H9 (cell line): ENCODE measurements around the gene VPS54. TPM values are rescaled to one million over a fixed set of nuclear protein-coding genes. Genes with fewer than 3 reads are reported as not detected.
A peak's percentile ranks its signal among the peaks of the same experiment; 100 is the strongest.

Experiments used
- DNase-seq: peaks from one replicate; pipeline ENCODE4 v3.0.0-alpha.2; 2017
- H2AFZ ChIP-seq: one replicate; pipeline ENCODE4 v1.6.1; 2013; ENCODE audit warnings: mild to moderate bottlenecking, low read length, control low read depth, moderate library complexity
- H2AK5ac ChIP-seq: 2 replicates; pipeline ENCODE4 v1.6.1; 2013; ENCODE audit warnings: low read length, control low read depth, mixed read lengths; ENCODE audit not compliant: insufficient read length
- H2BK120ac ChIP-seq: one replicate; pipeline ENCODE4 v1.6.1; 2013; ENCODE audit warnings: low read depth, mild to moderate bottlenecking, low read length, control low read depth, inconsistent platforms; ENCODE audit not compliant: poor library complexity, severe bottlenecking
- H2BK12ac ChIP-seq: 2 replicates; pipeline ENCODE4 v1.6.1; 2013; ENCODE audit warnings: low read length, control low read depth, mixed read lengths, low read depth; ENCODE audit not compliant: insufficient read length
- H2BK15ac ChIP-seq: 2 replicates; pipeline ENCODE4 v1.6.1; 2013; ENCODE audit warnings: low read depth, low read length, control low read depth
- H2BK20ac ChIP-seq: one replicate; pipeline ENCODE4 v1.6.1; 2013; ENCODE audit warnings: low read depth, mild to moderate bottlenecking, low read length, control low read depth, inconsistent platforms; ENCODE audit not compliant: poor library complexity, severe bottlenecking
- H2BK5ac ChIP-seq: 2 replicates; pipeline ENCODE4 v1.6.1; 2013; ENCODE audit warnings: low read length, control low read depth, mixed read lengths; ENCODE audit not compliant: insufficient read length
- H3K14ac ChIP-seq: 2 replicates; pipeline ENCODE4 v1.6.1; 2013; ENCODE audit warnings: low read length, control low read depth; ENCODE audit not compliant: insufficient read depth
- H3K18ac ChIP-seq: 2 replicates; pipeline ENCODE4 v1.6.1; 2013; ENCODE audit warnings: low read depth, mild to moderate bottlenecking, mixed read lengths, low read length, control low read depth; ENCODE audit not compliant: insufficient read length
- H3K23ac ChIP-seq: 2 replicates; pipeline ENCODE4 v1.6.1; 2013; ENCODE audit warnings: low read length, control low read depth, mixed read lengths, low read depth; ENCODE audit not compliant: insufficient read length
- H3K23me2 ChIP-seq: 2 replicates; pipeline ENCODE4 v1.6.1; 2013; ENCODE audit warnings: low read depth, mild to moderate bottlenecking, mixed read lengths, low read length, control low read depth; ENCODE audit not compliant: insufficient read length, poor library complexity, severe bottlenecking
- H3K27ac ChIP-seq: 2 replicates; pipeline ENCODE4 v1.5.1; 2013; ENCODE audit warnings: low read length, control low read depth, mixed read lengths, low read depth; ENCODE audit not compliant: insufficient read length
- H3K27me3 ChIP-seq: 2 replicates; pipeline ENCODE4 v1.6.1; 2013; ENCODE audit warnings: low read length, control low read depth, inconsistent platforms; ENCODE audit not compliant: insufficient read depth
- H3K4ac ChIP-seq: 2 replicates; pipeline ENCODE4 v1.6.1; 2013; ENCODE audit warnings: low read depth, mild to moderate bottlenecking, control low read depth, inconsistent platforms, low read length, moderate library complexity
- H3K4me1 ChIP-seq: 2 replicates; pipeline ENCODE4 v1.6.1; 2013; ENCODE audit warnings: low read length, control low read depth, inconsistent platforms; ENCODE audit not compliant: insufficient read depth
- H3K4me2 ChIP-seq: 2 replicates; pipeline ENCODE4 v1.6.1; 2013; ENCODE audit warnings: low read length, control low read depth, mixed read lengths; ENCODE audit not compliant: insufficient read length, insufficient read depth
- H3K56ac ChIP-seq: 2 replicates; pipeline ENCODE4 v1.6.1; 2013; ENCODE audit warnings: low read depth, mild to moderate bottlenecking, mixed read lengths, low read length, control low read depth; ENCODE audit not compliant: insufficient read length
- H3K79me1 ChIP-seq: 2 replicates; pipeline ENCODE4 v1.6.1; 2013; ENCODE audit warnings: low read depth, mild to moderate bottlenecking, moderate library complexity, low read length, control low read depth, inconsistent platforms; ENCODE audit not compliant: insufficient read depth, poor library complexity, severe bottlenecking
- H3K79me2 ChIP-seq: 2 replicates; pipeline ENCODE4 v1.6.1; 2013; ENCODE audit warnings: low read length, control low read depth, inconsistent platforms; ENCODE audit not compliant: insufficient read depth
- H3K9ac ChIP-seq: 2 replicates; pipeline ENCODE4 v1.6.1; 2013; ENCODE audit warnings: low read length, control low read depth, mixed read lengths; ENCODE audit not compliant: insufficient read length; ENCODE audit errors: extremely low read depth
- H3K9me3 ChIP-seq: one replicate; pipeline ENCODE4 v1.6.1; 2013; ENCODE audit warnings: low read depth, low read length, inconsistent platforms; ENCODE audit not compliant: control insufficient read depth
- H3T11ph ChIP-seq: one replicate; pipeline ENCODE4 v1.6.1; 2013; ENCODE audit warnings: mild to moderate bottlenecking, low read length, control low read depth, inconsistent platforms
- H4K20me1 ChIP-seq: one replicate; pipeline ENCODE4 v1.6.1; 2013; ENCODE audit not compliant: control insufficient read depth, insufficient read length, insufficient read depth
- H4K5ac ChIP-seq: 2 replicates; pipeline ENCODE4 v1.6.1; 2013; ENCODE audit warnings: low read depth, mild to moderate bottlenecking, mixed read lengths, low read length, control low read depth; ENCODE audit not compliant: insufficient read length
- H4K8ac ChIP-seq: replicated peaks from 2 replicates; pipeline ENCODE4 v1.6.1; 2013; ENCODE audit warnings: low read length, control low read depth, mixed read lengths, low read depth; ENCODE audit not compliant: insufficient read length
- H4K91ac ChIP-seq: 2 replicates; pipeline ENCODE4 v1.6.1; 2013; ENCODE audit warnings: low read depth, mild to moderate bottlenecking, moderate library complexity, mixed read lengths, low read length, control low read depth; ENCODE audit not compliant: insufficient read length
- H3K27ac Mint-ChIP-seq, 3 experiments: 2 replicates in 2 of 3; 3 replicates in 1 of 3; pipeline ENCODE4 v1.8.0; 2020 to 2021; ENCODE audit warnings: mixed read lengths in 3 of 3, mild to moderate bottlenecking in 1 of 3, moderate library complexity in 1 of 3
- H3K27me3 Mint-ChIP-seq: 2 replicates; pipeline ENCODE4 v1.8.0; 2021; ENCODE audit warnings: low read depth, mild to moderate bottlenecking, moderate library complexity, mixed read lengths
- H3K36me3 Mint-ChIP-seq, 3 experiments: 2 replicates in 2 of 3; 3 replicates in 1 of 3; pipeline ENCODE4 v1.8.0; 2020 to 2021; ENCODE audit warnings: low read depth in 3 of 3, mixed read lengths in 3 of 3; ENCODE audit not compliant: insufficient read depth in 1 of 3
- H3K4me1 Mint-ChIP-seq, 2 experiments: 2 replicates each; pipeline ENCODE4 v1.8.0; 2020; ENCODE audit warnings: mixed read lengths in 2 of 2
- H3K4me3 Mint-ChIP-seq, 2 experiments: 2 replicates in 1 of 2; 3 replicates in 1 of 2; pipeline ENCODE4 v1.8.0; 2020 to 2021; ENCODE audit warnings: mild to moderate bottlenecking in 2 of 2, mixed read lengths in 2 of 2, moderate library complexity in 1 of 2
- H3K9me3 Mint-ChIP-seq, 2 experiments: 2 replicates in 1 of 2; 3 replicates in 1 of 2; pipeline ENCODE4 v1.8.0; 2020; ENCODE audit warnings: mild to moderate bottlenecking in 2 of 2, mixed read lengths in 2 of 2, moderate library complexity in 1 of 2
- CTCF ChIP-seq: fragments of 200-600 bp; sonication (generic); conservative IDR thresholded peaks from 3 replicates; pipeline ENCODE4 v1.8.0; 2021; ENCODE audit warnings: antibody characterized with exemption, mild to moderate bottlenecking
- WGBS: extraction: QIAGEN DNeasy Blood & Tissue Kit; methylation state at CpG from one replicate; pipeline ENCODE4 v1.1.7; 2013; ENCODE audit warnings: missing lambda C conversion rate, low lambda C conversion rate, mixed read lengths; ENCODE audit not compliant: insufficient read length; ENCODE audit errors: extremely low coverage; 5-methylcytosine and 5-hydroxymethylcytosine counted together
- total RNA-seq: library from RNA; stranded (reverse); gene quantifications from 2 replicates; pipeline ENCODE4 v1.2.1, GENCODE V29; 2021

VPS54 gene
- total RNA-seq, 1 experiment from 2014 or later, result 13.4 TPM

- Histone ChIP-seq H3K79me1 (no peaks in the 10 kb centered on the region), H2BK20ac (no peak overlapping the region), H4K91ac (no peak overlapping the region), H3K27ac (no peak overlapping the region), H2BK12ac (no peak overlapping the region), H3K56ac (no peak overlapping the region), H2BK15ac (0 out of 2 replicates have a peak overlapping the region, but pooled peaks have one; percentile 37), H3K23ac (no peak overlapping the region), H3K4ac (no peak overlapping the region), H3K4me1 (peaks cover 14% of the 10 kb centered on the region), H3K18ac (no peak overlapping the region), H3K27me3 (no peaks in the 10 kb centered on the region), H3K79me2 (no peaks in the 10 kb centered on the region), H2AK5ac (no peak overlapping the region), H2BK120ac (no peak overlapping the region), H3K9ac (no peak overlapping the region), H3T11ph (no peak overlapping the region), H4K20me1 (no peaks in the 10 kb centered on the region), H4K8ac (no peak overlapping the region), H2AFZ (no peak overlapping the region), H3K23me2 (no peaks in the 10 kb centered on the region), H4K5ac (no peak overlapping the region), H3K4me2 (no peak overlapping the region), H2BK5ac (no peak overlapping the region), H3K14ac (no peak overlapping the region), H3K9me3 (no peaks in the 10 kb centered on the region)
- Mint-ChIP-seq H3K27me3 (no peaks in the 10 kb centered on the region), H3K36me3 (no peaks in the 10 kb centered on the region), H3K4me3 (no peak overlapping the region), H3K4me1 (peaks cover 38 to 42% of the 10 kb centered on the region in 2 experiments), H3K27ac (peak overlapping the region; percentile 2 to 63 (median 56); a peak in 3 of 7 replicates), H3K9me3 (no peaks in the 10 kb centered on the region)
- no peak for TF ChIP-seq CTCF
- DNase-seq, result no peak
- no CpG with 5 or more reads among the region's 6 CpGs for WGBS
Observed at GRCh38 chr2:64065516-64065915, 46.3 kb upstream of the VPS54 start.
